ENCODE results near the gene LAMA4.

GRCh38 chr6:112249489-112249888 lies 4.9 kb downstream of the LAMA4 start:
- TF ChIP-seq TARDBP (IDR thresholded peaks at IDR 0.05), result no peak
- no peak for TF ChIP-seq ELF4 (IDR thresholded peaks at IDR 0.05)
- TF ChIP-seq ZNF384 (IDR thresholded peaks at IDR 0.05), result 0 out of 2 replicates have a peak, but pooled peaks have one; percentile 15
- no peak for TF ChIP-seq BHLHE40 (IDR thresholded peaks at IDR 0.05; ENCODE audit: borderline replicate concordance)
- no peak for TF ChIP-seq SP1 (IDR thresholded peaks at IDR 0.05)
- TF ChIP-seq LEF1 (IDR thresholded peaks at IDR 0.05; ENCODE audit: borderline replicate concordance), result no peak
- TF ChIP-seq FOXA1 (IDR thresholded peaks at IDR 0.05), result no peak
- TF ChIP-seq HDGF (IDR thresholded peaks at IDR 0.05; ENCODE audit: borderline replicate concordance), result no peak
- TF ChIP-seq FOXM1 (IDR thresholded peaks at IDR 0.05; ENCODE audit: borderline replicate concordance), result no peak
- no peak for TF ChIP-seq PKNOX1 (IDR thresholded peaks at IDR 0.05)
- no peak for TF ChIP-seq FOXK2 (IDR thresholded peaks at IDR 0.05)
- no peak for TF ChIP-seq CTBP1 (IDR thresholded peaks at IDR 0.05; ENCODE audit: borderline replicate concordance)
- no peak for TF ChIP-seq NFRKB (IDR thresholded peaks at IDR 0.05)
- no peak for TF ChIP-seq SUZ12 (IDR thresholded peaks at IDR 0.05)

All from HEK293T (cell line).